Upper lobe of left lung (tissue), 6 donors: ENCODE measurements around the gene ANKRD11. TPM values are rescaled to one million over a fixed set of nuclear protein-coding genes. Genes with fewer than 3 reads are reported as not detected.

Experiments
- ATAC-seq, 2 donors: fragments of 200-7000 bp; cut with Tn5 transposase; one replicate each; pipeline ENCODE4 v1.9.1; 2022; ENCODE audit warnings: mild to moderate bottlenecking in 2 of 2, moderate library complexity in 2 of 2; ENCODE audit not compliant: low FRiP score in 2 of 2
- DNase-seq, 2 donors: peaks; one replicate each; pipeline ENCODE4 v3.0.0-alpha.2; 2019 to 2020
- H3K27ac ChIP-seq, 4 donors: fragments of 200-600 bp; sonication (generic); one replicate each; pipeline ENCODE4 v1.5.1; 2016 to 2019
- H3K27me3 ChIP-seq, 4 donors: fragments of 200-600 bp; sonication (generic); one replicate each; pipeline ENCODE4 v1.5.1; 2017 to 2019
- H3K36me3 ChIP-seq, 4 donors: fragments of 200-600 bp; sonication (generic); one replicate each; pipeline ENCODE4 v1.5.1; 2016 to 2019
- H3K4me1 ChIP-seq, 4 donors: fragments of 200-600 bp; sonication (generic); one replicate each; pipeline ENCODE4 v1.5.1; 2018 to 2019
- H3K4me3 ChIP-seq, 4 donors: fragments of 200-600 bp; sonication (generic); one replicate each; pipeline ENCODE4 v1.5.1; 2017 to 2019; ENCODE audit warnings: mild to moderate bottlenecking in 2 of 4, moderate library complexity in 1 of 4
- H3K9me3 ChIP-seq, 4 donors: fragments of 200-600 bp; sonication (generic); one replicate each; pipeline ENCODE4 v1.5.1; 2018 to 2019
- CTCF ChIP-seq, 6 experiments: fragments of 450-650 bp in 4 of 6; fragments of 200-600 bp in 2 of 6; sonication (generic) in 2 of 6; IDR thresholded peaks; one replicate each; pipeline ENCODE4 v1.5.1; 2016 to 2019; ENCODE audit warnings: antibody characterized with exemption in 6 of 6
- EP300 ChIP-seq, 4 donors: sonication (generic); formaldehyde crosslinking; IDR thresholded peaks; one replicate each; pipeline ENCODE4 v1.5.1; 2017; ENCODE audit warnings: antibody characterized with exemption in 4 of 4, control low read depth in 2 of 4
- POLR2A ChIP-seq, 4 donors: fragments of 450-650 bp; IDR thresholded peaks; one replicate each; pipeline ENCODE4 v1.5.1; 2016 to 2017; ENCODE audit warnings: antibody characterized with exemption in 4 of 4, mild to moderate bottlenecking in 2 of 4
- POLR2AphosphoS5 ChIP-seq, 2 donors: sonication (generic); formaldehyde crosslinking; IDR thresholded peaks; one replicate each; pipeline ENCODE4 v1.5.1; 2017; ENCODE audit warnings: antibody characterized with exemption in 2 of 2
- WGBS, 2 donors: methylation state at CpG; one replicate each; pipeline ENCODE4 v1.1.5; 2017 to 2018; 5-methylcytosine and 5-hydroxymethylcytosine counted together
- total RNA-seq, 6 donors: library from RNA; depleted of rRNA in 4 of 6; stranded (reverse); fragments of >200 nt in 4 of 6; gene quantifications; one replicate each; pipeline versions ENCODE4 v1.1.0 to v1.2.1, GENCODE V29; 2016 to 2021
- donor health status: DM: no; HTN: no; CAD: no; lungs with moderate emphysema.
- donor health status: DM: no; HTN: yes; CAD: no; lungs with severe emphysema.

ANKRD11 gene
- total RNA-seq, 6 donors from 2014 or later, result 92.4 to 313 (median 134) TPM

- TF ChIP-seq POLR2AphosphoS5 (IDR thresholded peaks at IDR 0.05), result no peak
- no peak for TF ChIP-seq EP300 (IDR thresholded peaks at IDR 0.05)
- TF ChIP-seq POLR2A (IDR thresholded peaks at IDR 0.05), result no peak
- TF ChIP-seq CTCF (IDR thresholded peaks at IDR 0.05), result no peak
- peaks cover 25 to 59% (median 31%) of the 10 kb centered on the region in 4 donors for H3K4me1 ChIP-seq
- H3K9me3 ChIP-seq, result no peaks in the 10 kb centered on the region
- no peaks in the 10 kb centered on the region for H3K27me3 ChIP-seq
- no peak for DNase-seq
- no peak overlapping the region for H3K4me3 ChIP-seq
- H3K36me3 ChIP-seq, result peaks cover 0 to 16% (median 6%) of the 10 kb centered on the region in 4 donors
- no peak for ATAC-seq
- 74 to 94% methylated on average over 5 to 7 of the region's 7 CpGs for WGBS, 2 donors
- no peak overlapping the region for H3K27ac ChIP-seq
Measured at GRCh38 chr16:89417352-89417751, 73.0 kb downstream of the ANKRD11 start.

GRCh38 chr16:89413811-89414585 lies 76.4 kb downstream of the ANKRD11 start:
- Histone ChIP-seq H3K27ac (no peak overlapping the region), H3K4me1 (peaks cover 41 to 66% (median 53%) of the 10 kb centered on the region in 4 donors), H3K36me3 (peaks cover 0 to 16% (median 6%) of the 10 kb centered on the region in 4 donors), H3K4me3 (no peak overlapping the region), H3K9me3 (no peaks in the 10 kb centered on the region), H3K27me3 (no peaks in the 10 kb centered on the region)
- WGBS, 2 donors, result 82 to 85% methylated on average over 14 to 20 of the region's 20 CpGs
- DNase-seq (peak in 1 of 2 donors; percentile 83), ATAC-seq (no peak)
- TF ChIP-seq EP300 (IDR thresholded peaks at IDR 0.05) (no peak), CTCF (IDR thresholded peaks at IDR 0.05) (no peak)

- no peak overlapping the region for H3K27ac ChIP-seq
- TF ChIP-seq POLR2AphosphoS5 (IDR thresholded peaks at IDR 0.05), result no peak
- no peak for TF ChIP-seq CTCF (IDR thresholded peaks at IDR 0.05)
- no peak for TF ChIP-seq EP300 (IDR thresholded peaks at IDR 0.05)
- TF ChIP-seq POLR2A (IDR thresholded peaks at IDR 0.05), result no peak
- no peak for DNase-seq
- H3K36me3 ChIP-seq, result peaks cover 0 to 16% (median 5%) of the 10 kb centered on the region in 4 donors
- no peaks in the 10 kb centered on the region for H3K27me3 ChIP-seq
- no peak overlapping the region for H3K4me3 ChIP-seq
- H3K9me3 ChIP-seq, result no peaks in the 10 kb centered on the region
- peaks cover 53 to 78% (median 64%) of the 10 kb centered on the region in 4 donors for H3K4me1 ChIP-seq
- ATAC-seq, result no peak
- WGBS, 2 donors, result 65 to 78% methylated on average over 4 of the region's 4 CpGs
Measured at GRCh38 chr16:89412811-89413210, 77.5 kb downstream of the ANKRD11 start.

GRCh38 chr16:89411335-89411850 lies 79.0 kb downstream of the ANKRD11 start:
- Histone ChIP-seq H3K36me3 (peaks cover 0 to 4% (median under 1%) of the 10 kb centered on the region in 4 donors), H3K4me3 (no peak overlapping the region), H3K27me3 (no peaks in the 10 kb centered on the region), H3K4me1 (peaks cover 68 to 79% (median 75%) of the 10 kb centered on the region in 4 donors), H3K27ac (peak overlapping the region in 1 of 4 donors; percentile 1), H3K9me3 (no peaks in the 10 kb centered on the region)
- no peak for TF ChIP-seq POLR2AphosphoS5 (IDR thresholded peaks at IDR 0.05)
- no peak for TF ChIP-seq EP300 (IDR thresholded peaks at IDR 0.05)
- no peak for TF ChIP-seq POLR2A (IDR thresholded peaks at IDR 0.05)
- no peak for TF ChIP-seq CTCF (IDR thresholded peaks at IDR 0.05)
- DNase-seq (no peak), ATAC-seq (no peak)
- 61 to 78% methylated on average over 10 of the region's 10 CpGs for WGBS, 2 donors
